ENCODE results near the gene CEP89. TPM values are rescaled to one million over a fixed set of nuclear protein-coding genes. Genes with fewer than 3 reads are reported as not detected.

The CEP89 gene
- total RNA-seq, 1 experiment from 2014 or later = 27.6 TPM

DNA sequence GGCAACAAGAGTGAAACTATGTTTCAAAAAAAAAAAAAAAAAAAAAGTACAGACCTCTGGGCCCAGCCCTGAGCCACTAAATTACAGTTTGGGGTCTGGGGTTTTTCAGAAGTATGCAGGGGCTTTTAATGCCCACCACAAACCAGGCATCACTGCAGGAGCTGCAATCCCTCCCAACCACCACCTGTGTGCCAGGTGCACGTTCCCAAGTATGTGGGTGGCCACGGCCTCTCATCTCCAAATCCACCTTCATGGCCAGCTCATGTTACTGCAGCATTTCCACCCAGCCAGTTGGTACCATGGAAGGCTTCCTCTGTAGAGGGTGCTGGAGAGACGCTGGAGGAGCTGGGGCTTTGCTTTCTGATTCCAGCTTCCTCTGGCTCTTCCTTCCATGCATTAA, 26.5 kb downstream of the CEP89 start:
- Histone ChIP-seq H3K9ac (ENCODE audit: low read length) (no peak overlapping the region), H3K4me3 (replicated peaks in 1 of 2; ENCODE audit: low read depth in 1 of 2, low read length in 2 of 2) (no peak overlapping the region), H2AFZ (ENCODE audit: low read depth, low read length, poor library complexity, severe bottlenecking) (no peak overlapping the region), H3K4me1 (ENCODE audit: control insufficient read depth in 1 of 2, insufficient read depth in 2 of 2, low read length in 2 of 2) (no peaks in the 10 kb centered on the region), H4K20me1 (ENCODE audit: insufficient read depth) (no peaks in the 10 kb centered on the region), H3K27me3 (ENCODE audit: insufficient read depth, low read length) (no peaks in the 10 kb centered on the region), H3K9me2 (ENCODE audit: insufficient read depth) (no peaks in the 10 kb centered on the region), H3K27ac (ENCODE audit: low read depth, low read length) (no peak overlapping the region), H3K36me3 (ENCODE audit: control insufficient read depth in 1 of 2, insufficient read depth in 2 of 2, low read length in 2 of 2) (peaks cover 0 to 3% of the 10 kb centered on the region in 2 experiments; a peak in 2 of 4 replicates), H3K9me3 (ENCODE audit: control insufficient read depth in 1 of 2, insufficient read depth in 1 of 2, low read depth in 1 of 2, low read length in 2 of 2) (no peaks in the 10 kb centered on the region), H3K4me2 (ENCODE audit: low read length) (no peak overlapping the region), H3K79me2 (ENCODE audit: insufficient read depth, low read length) (no peaks in the 10 kb centered on the region)
- ChIA-PET POLR2A (no interaction called here), RAD21 (ENCODE audit: low non-redundant PET in 1 of 2, low total read pairs in 2 of 2, uncharacterized antibody in 2 of 2, unreplicated experiment in 2 of 2) (no interaction called here), CTCF (no interaction called here)
- BruUV-seq (replicated peaks) = no TSS peak
- DNase-seq (ENCODE audit: low read depth, low spot score) (no peak), ATAC-seq (peak; percentile 32; the same call in 1 of the 2 replicates)
- intact Hi-C loops (cut with micrococcal nuclease) = no loop called here
- TF ChIP-seq, protein P1, sequence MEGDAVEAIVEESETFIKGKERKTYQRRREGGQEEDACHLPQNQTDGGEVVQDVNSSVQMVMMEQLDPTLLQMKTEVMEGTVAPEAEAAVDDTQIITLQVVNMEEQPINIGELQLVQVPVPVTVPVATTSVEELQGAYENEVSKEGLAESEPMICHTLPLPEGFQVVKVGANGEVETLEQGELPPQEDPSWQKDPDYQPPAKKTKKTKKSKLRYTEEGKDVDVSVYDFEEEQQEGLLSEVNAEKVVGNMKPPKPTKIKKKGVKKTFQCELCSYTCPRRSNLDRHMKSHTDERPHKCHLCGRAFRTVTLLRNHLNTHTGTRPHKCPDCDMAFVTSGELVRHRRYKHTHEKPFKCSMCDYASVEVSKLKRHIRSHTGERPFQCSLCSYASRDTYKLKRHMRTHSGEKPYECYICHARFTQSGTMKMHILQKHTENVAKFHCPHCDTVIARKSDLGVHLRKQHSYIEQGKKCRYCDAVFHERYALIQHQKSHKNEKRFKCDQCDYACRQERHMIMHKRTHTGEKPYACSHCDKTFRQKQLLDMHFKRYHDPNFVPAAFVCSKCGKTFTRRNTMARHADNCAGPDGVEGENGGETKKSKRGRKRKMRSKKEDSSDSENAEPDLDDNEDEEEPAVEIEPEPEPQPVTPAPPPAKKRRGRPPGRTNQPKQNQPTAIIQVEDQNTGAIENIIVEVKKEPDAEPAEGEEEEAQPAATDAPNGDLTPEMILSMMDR (IDR thresholded peaks at IDR 0.05 in 2 of 3, conservative IDR thresholded peaks at IDR 0.05 in 1 of 3; ENCODE audit: borderline replicate concordance in 1 of 3, insufficient read depth in 1 of 3, low read depth in 2 of 3, low read length in 2 of 3) = no peak
- TF ChIP-seq CBX3 (IDR thresholded peaks at IDR 0.05; ENCODE audit: low read depth) = no peak
- no peak for TF ChIP-seq SRF (IDR thresholded peaks at IDR 0.05; ENCODE audit: low read depth)
- TF ChIP-seq EGR1 (IDR thresholded peaks at IDR 0.05; ENCODE audit: low read depth) = no peak
- TF ChIP-seq, protein P2, sequence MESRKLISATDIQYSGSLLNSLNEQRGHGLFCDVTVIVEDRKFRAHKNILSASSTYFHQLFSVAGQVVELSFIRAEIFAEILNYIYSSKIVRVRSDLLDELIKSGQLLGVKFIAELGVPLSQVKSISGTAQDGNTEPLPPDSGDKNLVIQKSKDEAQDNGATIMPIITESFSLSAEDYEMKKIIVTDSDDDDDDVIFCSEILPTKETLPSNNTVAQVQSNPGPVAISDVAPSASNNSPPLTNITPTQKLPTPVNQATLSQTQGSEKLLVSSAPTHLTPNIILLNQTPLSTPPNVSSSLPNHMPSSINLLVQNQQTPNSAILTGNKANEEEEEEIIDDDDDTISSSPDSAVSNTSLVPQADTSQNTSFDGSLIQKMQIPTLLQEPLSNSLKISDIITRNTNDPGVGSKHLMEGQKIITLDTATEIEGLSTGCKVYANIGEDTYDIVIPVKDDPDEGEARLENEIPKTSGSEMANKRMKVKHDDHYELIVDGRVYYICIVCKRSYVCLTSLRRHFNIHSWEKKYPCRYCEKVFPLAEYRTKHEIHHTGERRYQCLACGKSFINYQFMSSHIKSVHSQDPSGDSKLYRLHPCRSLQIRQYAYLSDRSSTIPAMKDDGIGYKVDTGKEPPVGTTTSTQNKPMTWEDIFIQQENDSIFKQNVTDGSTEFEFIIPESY (IDR thresholded peaks at IDR 0.05; ENCODE audit: extremely low read depth, insufficient replicate concordance, low read length) = no peak
- TF ChIP-seq, protein P3, sequence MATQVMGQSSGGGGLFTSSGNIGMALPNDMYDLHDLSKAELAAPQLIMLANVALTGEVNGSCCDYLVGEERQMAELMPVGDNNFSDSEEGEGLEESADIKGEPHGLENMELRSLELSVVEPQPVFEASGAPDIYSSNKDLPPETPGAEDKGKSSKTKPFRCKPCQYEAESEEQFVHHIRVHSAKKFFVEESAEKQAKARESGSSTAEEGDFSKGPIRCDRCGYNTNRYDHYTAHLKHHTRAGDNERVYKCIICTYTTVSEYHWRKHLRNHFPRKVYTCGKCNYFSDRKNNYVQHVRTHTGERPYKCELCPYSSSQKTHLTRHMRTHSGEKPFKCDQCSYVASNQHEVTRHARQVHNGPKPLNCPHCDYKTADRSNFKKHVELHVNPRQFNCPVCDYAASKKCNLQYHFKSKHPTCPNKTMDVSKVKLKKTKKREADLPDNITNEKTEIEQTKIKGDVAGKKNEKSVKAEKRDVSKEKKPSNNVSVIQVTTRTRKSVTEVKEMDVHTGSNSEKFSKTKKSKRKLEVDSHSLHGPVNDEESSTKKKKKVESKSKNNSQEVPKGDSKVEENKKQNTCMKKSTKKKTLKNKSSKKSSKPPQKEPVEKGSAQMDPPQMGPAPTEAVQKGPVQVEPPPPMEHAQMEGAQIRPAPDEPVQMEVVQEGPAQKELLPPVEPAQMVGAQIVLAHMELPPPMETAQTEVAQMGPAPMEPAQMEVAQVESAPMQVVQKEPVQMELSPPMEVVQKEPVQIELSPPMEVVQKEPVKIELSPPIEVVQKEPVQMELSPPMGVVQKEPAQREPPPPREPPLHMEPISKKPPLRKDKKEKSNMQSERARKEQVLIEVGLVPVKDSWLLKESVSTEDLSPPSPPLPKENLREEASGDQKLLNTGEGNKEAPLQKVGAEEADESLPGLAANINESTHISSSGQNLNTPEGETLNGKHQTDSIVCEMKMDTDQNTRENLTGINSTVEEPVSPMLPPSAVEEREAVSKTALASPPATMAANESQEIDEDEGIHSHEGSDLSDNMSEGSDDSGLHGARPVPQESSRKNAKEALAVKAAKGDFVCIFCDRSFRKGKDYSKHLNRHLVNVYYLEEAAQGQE (IDR thresholded peaks at IDR 0.05; ENCODE audit: low read depth) = no peak
- TF ChIP-seq ZNF274 (IDR thresholded peaks at IDR 0.05; ENCODE audit: low read depth, low read length) = no peak
- TF ChIP-seq FOSL1 (IDR thresholded peaks at IDR 0.05; ENCODE audit: low read depth) = no peak
- TF ChIP-seq ZFX (IDR thresholded peaks at IDR 0.05) = no peak
- TF ChIP-seq POLR2AphosphoS5 (IDR thresholded peaks at IDR 0.05; ENCODE audit: low read depth, low read length) = no peak
- TF ChIP-seq EZH2 (IDR thresholded peaks at IDR 0.05) = no peak
- TF ChIP-seq SIN3A (IDR thresholded peaks at IDR 0.05; ENCODE audit: low read depth) = no peak
- no peak for TF ChIP-seq CEBPB (IDR thresholded peaks at IDR 0.05; ENCODE audit: low read depth)
- TF ChIP-seq POLR2A (IDR thresholded peaks at IDR 0.05; ENCODE audit: borderline replicate concordance, extremely low read depth, insufficient read depth, insufficient read length) = no peak
- no peak for TF ChIP-seq SP1 (IDR thresholded peaks at IDR 0.05; ENCODE audit: low read depth)
- no peak for TF ChIP-seq TCF7L2 (IDR thresholded peaks at IDR 0.05; ENCODE audit: borderline replicate concordance, extremely low read depth, insufficient read depth, insufficient read length)
- TF ChIP-seq, protein P4, sequence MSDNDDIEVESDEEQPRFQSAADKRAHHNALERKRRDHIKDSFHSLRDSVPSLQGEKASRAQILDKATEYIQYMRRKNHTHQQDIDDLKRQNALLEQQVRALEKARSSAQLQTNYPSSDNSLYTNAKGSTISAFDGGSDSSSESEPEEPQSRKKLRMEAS (IDR thresholded peaks at IDR 0.05) = no peak
- TF ChIP-seq EZH2phosphoT487 (IDR thresholded peaks at IDR 0.05; ENCODE audit: borderline replicate concordance) = no peak
- no peak for TF ChIP-seq YY1 (IDR thresholded peaks at IDR 0.05; ENCODE audit: extremely low read depth, insufficient replicate concordance, low read depth, low read length)
- no peak for TF ChIP-seq JUND (IDR thresholded peaks at IDR 0.05)

Data from HCT116 (cell line).